ENCODE results near the gene DCTN3. TPM values are rescaled to one million over a fixed set of nuclear protein-coding genes. Genes with fewer than 3 reads are reported as not detected.

The DCTN3 gene
- total RNA-seq, 4 donors from 2014 or later, result 41.6 to 78.9 (median 54.0) TPM

- in situ Hi-C loops (cut with MboI; ENCODE audit: low pct_ligation_motif_present in 1 of 4, low pct_unique_long_range_greater_than_20kb in 1 of 4, low sequenced_read_pairs in 3 of 4), result no loop called here
These were observed 17.8 kb upstream of the DCTN3 start for GRCh38 chr9:34638138-34638445.

GRCh38 chr9:34637356-34638137 lies 17.3 kb upstream of the DCTN3 start, which contains the start of gene SIGMAR1:
SIGMAR1 (minus strand) TSS chr9:34637787; CDS start chr9:34637697, 90 bp downstream.
- 0% methylated on average over 45 of the region's 74 CpGs; no CpG with 5 or more reads in 1 of the 2 donors for WGBS, 2 donors (ENCODE audit: low coverage in 1 of 2)
- intact Hi-C loops (cut with DNase I; ENCODE audit: low total_unique reads), result no loop called here

More at GRCh38 chr9:34638138-34638445, 17.8 kb upstream of the DCTN3 start:
- Histone ChIP-seq H3K27me3 (no peaks in the 10 kb centered on the region), H3K9me3 (no peaks in the 10 kb centered on the region), H3K36me3 (no peaks in the 10 kb centered on the region), H3K4me1 (peaks cover 7 to 29% (median 16%) of the 10 kb centered on the region in 4 donors), H3K27ac (peak overlapping the region; percentile 84 to 89 (median 86)), H3K4me3 (peak overlapping the region; percentile 44 to 65 (median 59))
- no peak for DNase-seq
- WGBS, 2 donors (ENCODE audit: low coverage in 1 of 2), result 5% methylated on average over 7 of the region's 7 CpGs; no CpG with 5 or more reads in 1 of the 2 donors
- TF ChIP-seq CTCF (IDR thresholded peaks at IDR 0.05), result no peak
- intact Hi-C loops (cut with DNase I; ENCODE audit: low total_unique reads), result no loop called here

GRCh38 chr9:34636791-34637355 lies 16.6 kb upstream of the DCTN3 start:
- in situ Hi-C loops (cut with MboI; ENCODE audit: low pct_ligation_motif_present in 1 of 4, low pct_unique_long_range_greater_than_20kb in 1 of 4, low sequenced_read_pairs in 3 of 4), result no loop called here
- peak overlapping the region; percentile 44 to 65 (median 59) for H3K4me3 ChIP-seq
- no peaks in the 10 kb centered on the region for H3K27me3 ChIP-seq
- no peaks in the 10 kb centered on the region for H3K36me3 ChIP-seq
- peak overlapping the region; percentile 84 to 89 (median 86) for H3K27ac ChIP-seq
- peaks cover 7 to 29% (median 16%) of the 10 kb centered on the region in 4 donors for H3K4me1 ChIP-seq
- 2% methylated on average over 18 of the region's 23 CpGs; no CpG with 5 or more reads in 1 of the 2 donors for WGBS, 2 donors (ENCODE audit: low coverage in 1 of 2)
- DNase-seq, result no peak
- TF ChIP-seq EP300 (IDR thresholded peaks at IDR 0.05; ENCODE audit: low read depth) (no peak), POLR2A (IDR thresholded peaks at IDR 0.05) (no peak), POLR2AphosphoS5 (IDR thresholded peaks at IDR 0.05) (no peak), CTCF (IDR thresholded peaks at IDR 0.05) (no peak)
- H3K9me3 ChIP-seq, result no peaks in the 10 kb centered on the region
- intact Hi-C loops (cut with DNase I; ENCODE audit: low total_unique reads), result no loop called here

More at GRCh38 chr9:34637356-34638137, 17.3 kb upstream of the DCTN3 start, which contains the start of gene SIGMAR1:
- TF ChIP-seq POLR2AphosphoS5 (IDR thresholded peaks at IDR 0.05) (peak; percentile 75 to 92 (median 84)), CTCF (IDR thresholded peaks at IDR 0.05) (peak in 2 of 5 experiments; percentile 14 to 35), EP300 (IDR thresholded peaks at IDR 0.05; ENCODE audit: low read depth) (no peak), POLR2A (IDR thresholded peaks at IDR 0.05) (peak; percentile 75)
- Histone ChIP-seq H3K4me1 (peaks cover 7 to 29% (median 16%) of the 10 kb centered on the region in 4 donors), H3K4me3 (peak within 1 kb of the TSS; percentile 44 to 65 (median 59)), H3K9me3 (no peaks in the 10 kb centered on the region), H3K36me3 (no peaks in the 10 kb centered on the region), H3K27ac (peak within 1 kb of the TSS; percentile 84 to 89 (median 86)), H3K27me3 (no peaks in the 10 kb centered on the region)
- in situ Hi-C loops (cut with MboI; ENCODE audit: low pct_ligation_motif_present in 1 of 4, low pct_unique_long_range_greater_than_20kb in 1 of 4, low sequenced_read_pairs in 3 of 4), result no loop called here
- peak; percentile 95 for DNase-seq

GRCh38 chr9:34635556-34635955 lies 15.3 kb upstream of the DCTN3 start:
- TF ChIP-seq POLR2A (IDR thresholded peaks at IDR 0.05), result no peak
- TF ChIP-seq EP300 (IDR thresholded peaks at IDR 0.05; ENCODE audit: low read depth), result no peak
- TF ChIP-seq POLR2AphosphoS5 (IDR thresholded peaks at IDR 0.05), result no peak
- no peak for TF ChIP-seq CTCF (IDR thresholded peaks at IDR 0.05)
- H3K9me3 ChIP-seq, result no peaks in the 10 kb centered on the region
- peaks cover 3% of the 10 kb centered on the region for H3K27me3 ChIP-seq
- in situ Hi-C loops (cut with MboI; ENCODE audit: low pct_ligation_motif_present in 1 of 4, low pct_unique_long_range_greater_than_20kb in 1 of 4, low sequenced_read_pairs in 3 of 4) (no loop called here), intact Hi-C loops (cut with DNase I; ENCODE audit: low total_unique reads) (no loop called here)
- H3K4me3 ChIP-seq, result no peak overlapping the region
- 91% methylated on average over 14 of the region's 14 CpGs; no CpG with 5 or more reads in 1 of the 2 donors for WGBS, 2 donors (ENCODE audit: low coverage in 1 of 2)
- no peak for DNase-seq
- H3K27ac ChIP-seq, result no peak overlapping the region
- H3K36me3 ChIP-seq, result no peaks in the 10 kb centered on the region
- H3K4me1 ChIP-seq, result peaks cover 7 to 32% (median 16%) of the 10 kb centered on the region in 4 donors

Measured in transverse colon (tissue), 4 donors.